Esophagus muscularis mucosa (tissue), 4 donors: ENCODE data around the gene GUCA2B. TPM values are rescaled to one million over a fixed set of nuclear protein-coding genes. Genes with fewer than 3 reads are reported as not detected.

Experiments
- DNase-seq: peaks from one replicate; pipeline ENCODE4 v3.0.0-alpha.2; 2017; ENCODE audit errors: extremely low spot score
- H3K27ac ChIP-seq, 4 donors: fragments of 200-600 bp; sonication (generic); replicated peaks in 1 of 4; 1 replicate in 3 of 4; 2 replicates in 1 of 4; pipeline ENCODE4 v1.5.1; 2016 to 2019; ENCODE audit warnings: mild to moderate bottlenecking in 1 of 4
- H3K27me3 ChIP-seq, 4 donors: fragments of 200-600 bp; sonication (generic); one replicate each; pipeline versions ENCODE4 v1.5.1 to v1.6.0; 2016 to 2019
- H3K36me3 ChIP-seq, 4 donors: fragments of 200-600 bp; sonication (generic); one replicate each; pipeline ENCODE4 v1.5.1; 2016 to 2019
- H3K4me1 ChIP-seq, 4 donors: fragments of 200-600 bp; sonication (generic); one replicate each; pipeline ENCODE4 v1.5.1; 2016 to 2019
- H3K4me3 ChIP-seq, 4 donors: fragments of 200-600 bp; sonication (generic); 1 replicate in 2 of 4; 2 replicates in 2 of 4; pipeline ENCODE4 v1.5.1; 2016 to 2019; ENCODE audit warnings: mild to moderate bottlenecking in 4 of 4, moderate library complexity in 1 of 4
- H3K9me3 ChIP-seq, 4 donors: fragments of 200-600 bp; sonication (generic); 1 replicate in 3 of 4; 2 replicates in 1 of 4; pipeline ENCODE4 v1.5.1; 2016 to 2019
- CTCF ChIP-seq, 3 experiments: fragments of 200-600 bp in 2 of 3; fragments of 450-650 bp in 1 of 3; sonication (generic) in 2 of 3; IDR thresholded peaks; one replicate each; pipeline ENCODE4 v1.5.1; 2017 to 2019; ENCODE audit warnings: antibody characterized with exemption in 3 of 3, mild to moderate bottlenecking in 2 of 3, moderate library complexity in 1 of 3
- EP300 ChIP-seq: sonication (generic); formaldehyde crosslinking; IDR thresholded peaks from one replicate; pipeline ENCODE4 v1.6.1; 2017; ENCODE audit warnings: antibody characterized with exemption
- POLR2A ChIP-seq: fragments of 450-650 bp; IDR thresholded peaks from one replicate; pipeline ENCODE4 v1.6.1; 2017; ENCODE audit warnings: antibody characterized with exemption, moderate library complexity, mild to moderate bottlenecking, low read depth
- POLR2AphosphoS5 ChIP-seq, 2 donors: sonication (generic); formaldehyde crosslinking; IDR thresholded peaks; one replicate each; pipeline ENCODE4 v1.6.1; 2017; ENCODE audit warnings: antibody characterized with exemption in 2 of 2
- WGBS: methylation state at CpG from one replicate; pipeline ENCODE4 v1.1.5; 2018; 5-methylcytosine and 5-hydroxymethylcytosine counted together
- intact Hi-C: fragments of 100-400 bp; cut with DNase I; formaldehyde crosslinking; loops from one replicate; pipeline ENCODE4 v1.15.1; 2023
- total RNA-seq, 4 donors: library from RNA; depleted of rRNA; stranded (reverse); fragments of >200 nt; gene quantifications; one replicate each; pipeline versions ENCODE4 v1.1.0 to v1.2.1, GENCODE V29; 2016

Gene GUCA2B
- total RNA-seq, 4 donors from 2014 or later: not detected

GRCh38 chr1:42117214-42117613, 36.0 kb upstream of the GUCA2B start:
- Histone ChIP-seq H3K4me3 (no peak overlapping the region), H3K27me3 (no peaks in the 10 kb centered on the region), H3K36me3 (no peaks in the 10 kb centered on the region), H3K4me1 (no peaks in the 10 kb centered on the region), H3K27ac (no peak overlapping the region), H3K9me3 (no peaks in the 10 kb centered on the region)
- WGBS: 77% methylated on average over 5 of the region's 5 CpGs
- no peak for DNase-seq
- intact Hi-C loops: no loop called here
- no peak for TF ChIP-seq EP300
- TF ChIP-seq POLR2A: no peak
- TF ChIP-seq POLR2AphosphoS5 (IDR thresholded peaks at IDR 0.05): no peak
- no peak for TF ChIP-seq CTCF (IDR thresholded peaks at IDR 0.05)

GRCh38 chr1:42118125-42118524, 35.1 kb upstream of the GUCA2B start:
- Histone ChIP-seq H3K27me3 (no peaks in the 10 kb centered on the region), H3K4me1 (no peaks in the 10 kb centered on the region), H3K36me3 (no peaks in the 10 kb centered on the region), H3K4me3 (no peak overlapping the region), H3K27ac (no peak overlapping the region), H3K9me3 (no peaks in the 10 kb centered on the region)
- 74% methylated on average over 1 of the region's 1 CpG for WGBS
- intact Hi-C loops: no loop called here
- DNase-seq: no peak
- TF ChIP-seq POLR2A (no peak), POLR2AphosphoS5 (IDR thresholded peaks at IDR 0.05) (no peak), CTCF (IDR thresholded peaks at IDR 0.05) (no peak), EP300 (no peak)

GRCh38 chr1:42122408-42122807, 30.8 kb upstream of the GUCA2B start:
- intact Hi-C loops: no loop called here
- Histone ChIP-seq H3K27me3 (no peaks in the 10 kb centered on the region), H3K4me3 (no peak overlapping the region), H3K4me1 (no peaks in the 10 kb centered on the region), H3K27ac (no peak overlapping the region), H3K9me3 (no peaks in the 10 kb centered on the region), H3K36me3 (no peaks in the 10 kb centered on the region)
- 96% methylated on average over 3 of the region's 3 CpGs for WGBS
- DNase-seq: no peak
- TF ChIP-seq POLR2A: no peak
- no peak for TF ChIP-seq POLR2AphosphoS5 (IDR thresholded peaks at IDR 0.05)
- TF ChIP-seq CTCF (IDR thresholded peaks at IDR 0.05): no peak
- TF ChIP-seq EP300: no peak

- TF ChIP-seq POLR2AphosphoS5 (IDR thresholded peaks at IDR 0.05) (no peak), CTCF (IDR thresholded peaks at IDR 0.05) (no peak), POLR2A (no peak), EP300 (no peak)
- intact Hi-C loops: no loop called here
- H3K9me3 ChIP-seq: no peaks in the 10 kb centered on the region
- peaks cover 0 to 6% (median 0%) of the 10 kb centered on the region in 4 donors for H3K27me3 ChIP-seq
- H3K36me3 ChIP-seq: no peaks in the 10 kb centered on the region
- no peak overlapping the region for H3K27ac ChIP-seq
- no peak overlapping the region for H3K4me3 ChIP-seq
- DNase-seq: no peak
- H3K4me1 ChIP-seq: no peaks in the 10 kb centered on the region
- WGBS: 0% methylated on average over 1 of the region's 1 CpG
Observed at GRCh38 chr1:42125552-42125951, 27.7 kb upstream of the GUCA2B start.

GRCh38 chr1:42127767-42128166, 25.4 kb upstream of the GUCA2B start:
- 77% methylated on average over 6 of the region's 6 CpGs for WGBS
- Histone ChIP-seq H3K27ac (no peak overlapping the region), H3K36me3 (no peaks in the 10 kb centered on the region), H3K4me3 (no peak overlapping the region), H3K4me1 (no peaks in the 10 kb centered on the region), H3K27me3 (peaks cover 0 to 6% (median 0%) of the 10 kb centered on the region in 4 donors), H3K9me3 (no peaks in the 10 kb centered on the region)
- TF ChIP-seq EP300 (no peak), CTCF (IDR thresholded peaks at IDR 0.05) (no peak), POLR2A (no peak), POLR2AphosphoS5 (IDR thresholded peaks at IDR 0.05) (no peak)
- no peak for DNase-seq
- intact Hi-C loops: no loop called here
